Measurements from ENCODE around the gene FRYL. TPM values are rescaled to one million over a fixed set of nuclear protein-coding genes. Genes with fewer than 3 reads are reported as not detected.
"Not testable (repeated sequence)": the region's sequence is repeated elsewhere in the genome, so short reads cannot be mapped to it uniquely, and the experiment has no call there.

FRYL gene
- total RNA-seq, 1 experiment from 2014 or later: 10.6 TPM

GRCh38 chr4:48756689-48757220 lies 23.3 kb downstream of the FRYL start:
- no peak for DNase-seq (ENCODE audit: low read depth)
- in situ Hi-C loops (cut with HindIII; ENCODE audit: low pct_unique_long_range_greater_than_20kb, low sequenced_read_pairs): no loop called here

DNA sequence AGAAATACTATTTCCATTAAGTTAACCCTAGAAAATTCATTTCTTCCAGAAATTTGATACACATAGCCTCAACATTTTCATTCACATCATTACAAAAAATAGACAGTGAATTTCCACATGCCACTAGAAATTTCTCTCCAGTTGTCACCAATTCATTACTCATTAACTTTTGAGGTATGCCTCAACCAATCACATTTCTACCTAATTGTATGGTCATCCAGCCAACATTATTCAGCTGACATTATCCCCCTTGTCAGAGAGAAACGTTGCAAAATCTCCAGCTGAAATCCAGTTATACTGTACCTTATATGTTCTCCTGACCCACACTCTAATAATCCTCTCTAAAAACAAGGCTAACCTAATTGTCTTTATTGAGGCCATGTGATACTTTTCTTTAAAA lies 24.8 kb downstream of the FRYL start:
- no peak for DNase-seq (ENCODE audit: low read depth)

GRCh38 chr4:48753159-48753558 lies 26.9 kb downstream of the FRYL start:
- DNase-seq (ENCODE audit: low read depth): no peak
- in situ Hi-C loops (cut with HindIII; ENCODE audit: low pct_unique_long_range_greater_than_20kb, low sequenced_read_pairs): no loop called here

More for the DNA sequence above, 24.8 kb downstream of the FRYL start:
- in situ Hi-C loops (cut with HindIII; ENCODE audit: low pct_unique_long_range_greater_than_20kb, low sequenced_read_pairs): no loop called here

DNA sequence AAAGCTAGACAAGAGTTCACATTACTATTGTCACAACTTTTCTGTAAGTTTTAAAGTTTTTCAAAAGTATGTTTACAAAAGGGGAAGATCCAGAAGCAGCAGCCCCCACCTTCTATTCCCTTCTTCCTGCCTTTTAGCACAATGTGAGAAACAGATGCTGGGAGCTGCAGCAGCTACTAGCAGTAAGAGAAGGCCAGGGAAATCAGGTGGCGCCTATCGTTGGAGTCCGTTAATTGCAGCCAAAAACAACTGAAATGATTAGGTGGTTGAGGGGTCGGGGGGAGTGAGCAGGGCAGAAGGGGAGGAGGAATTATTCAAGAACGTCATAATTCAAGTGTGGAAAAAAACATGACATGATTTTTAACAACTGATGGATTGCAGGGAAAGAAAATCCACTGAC lies 27.4 kb downstream of the FRYL start:
- no peak for DNase-seq (ENCODE audit: low read depth)
- in situ Hi-C loops (cut with HindIII; ENCODE audit: low pct_unique_long_range_greater_than_20kb, low sequenced_read_pairs): no loop called here

DNA sequence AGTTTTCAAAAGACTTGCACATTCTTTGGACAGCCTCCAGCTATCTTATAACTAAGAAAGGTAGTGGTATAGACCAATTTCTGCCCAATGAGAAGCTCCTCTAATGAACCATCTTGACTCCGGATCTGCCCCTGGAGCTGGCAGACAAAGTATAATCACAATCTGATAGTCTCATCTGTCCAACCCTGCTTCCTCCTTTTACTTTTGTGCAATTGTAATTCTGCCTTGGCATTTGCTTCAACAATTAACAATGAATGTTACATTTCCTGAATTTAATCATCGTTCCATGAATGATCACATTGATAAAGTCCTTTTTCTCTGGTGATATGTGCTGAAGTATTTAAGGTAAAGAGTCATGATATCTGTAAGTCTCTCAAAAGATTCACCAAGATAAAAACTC lies 27.8 kb downstream of the FRYL start:
- no peak for DNase-seq (ENCODE audit: low read depth)
- in situ Hi-C loops (cut with HindIII; ENCODE audit: low pct_unique_long_range_greater_than_20kb, low sequenced_read_pairs): no loop called here

GRCh38 chr4:48748949-48749596 lies 31.0 kb downstream of the FRYL start:
- DNase-seq (ENCODE audit: low read depth): no peak
- in situ Hi-C loops (cut with HindIII; ENCODE audit: low pct_unique_long_range_greater_than_20kb, low sequenced_read_pairs): no loop called here

DNA sequence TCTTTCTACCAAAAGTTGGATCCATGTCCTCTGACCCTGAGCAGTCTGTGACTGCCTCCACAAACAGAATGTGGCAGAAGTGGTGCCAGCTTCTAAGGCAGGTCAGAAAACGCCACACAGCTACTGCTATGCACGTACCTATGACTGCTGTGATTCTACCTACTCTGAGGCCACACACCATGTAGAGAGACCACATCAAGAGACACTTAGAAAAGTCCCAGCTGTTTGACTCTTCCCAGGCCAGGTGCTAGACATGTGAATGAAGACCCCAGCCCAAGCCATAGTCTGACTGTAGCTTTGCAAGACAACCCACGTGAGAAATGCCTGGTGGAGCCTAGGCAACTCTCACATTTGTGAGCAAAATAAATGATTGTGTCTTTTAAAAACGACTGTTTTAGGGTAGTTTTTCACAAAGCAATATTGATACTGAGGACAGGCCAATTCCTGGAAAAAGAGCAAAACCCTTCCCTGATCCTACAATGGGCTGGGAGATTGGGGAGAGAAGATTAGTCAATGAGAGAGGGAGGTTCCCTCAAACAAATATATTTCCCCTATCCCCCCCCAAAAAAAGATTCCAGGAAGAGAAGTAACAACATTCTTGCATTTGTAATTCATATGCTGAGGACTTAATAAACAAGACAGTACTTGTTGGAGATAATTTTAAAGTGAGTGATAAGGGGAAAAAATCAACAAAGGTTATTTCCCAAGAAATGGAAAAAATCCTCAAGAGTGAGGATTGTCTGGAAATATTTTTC lies 33.3 kb downstream of the FRYL start:
- no peak for DNase-seq (ENCODE audit: low read depth)
- in situ Hi-C loops (cut with HindIII; ENCODE audit: low pct_unique_long_range_greater_than_20kb, low sequenced_read_pairs): no loop called here

- DNase-seq (ENCODE audit: low read depth); in situ Hi-C loops (cut with HindIII; ENCODE audit: low pct_unique_long_range_greater_than_20kb, low sequenced_read_pairs): not testable (repeated sequence)
These were observed 34.9 kb downstream of the FRYL start for GRCh38 chr4:48745223-48745622.

DNA sequence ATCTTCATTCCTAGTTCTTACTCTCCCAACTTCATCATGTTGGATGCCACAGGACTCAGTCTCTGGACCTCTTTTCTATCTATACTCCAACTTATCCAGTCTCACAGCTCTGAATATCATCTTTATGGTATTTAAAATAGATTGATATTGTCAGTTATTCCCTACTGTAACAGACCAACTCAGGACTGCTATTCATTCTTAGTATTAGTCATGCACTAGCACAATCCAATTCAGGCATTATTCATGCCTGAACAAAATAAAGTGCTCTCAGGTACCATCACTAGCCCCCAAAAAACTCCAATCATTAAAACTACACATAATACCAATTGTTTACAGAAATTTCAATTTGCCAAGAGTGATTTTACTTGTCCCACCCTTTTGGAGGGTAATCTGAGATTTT lies 37.7 kb downstream of the FRYL start:
- in situ Hi-C loops (cut with HindIII; ENCODE audit: low pct_unique_long_range_greater_than_20kb, low sequenced_read_pairs): no loop called here
- no peak for DNase-seq (ENCODE audit: low read depth)

- in situ Hi-C loops (cut with HindIII; ENCODE audit: low pct_unique_long_range_greater_than_20kb, low sequenced_read_pairs): no loop called here
- DNase-seq (ENCODE audit: low read depth): no peak
These were observed 40.5 kb downstream of the FRYL start for GRCh38 chr4:48739560-48740019.

GRCh38 chr4:48738856-48739255 lies 41.2 kb downstream of the FRYL start:
- DNase-seq (ENCODE audit: low read depth): no peak
- in situ Hi-C loops (cut with HindIII; ENCODE audit: low pct_unique_long_range_greater_than_20kb, low sequenced_read_pairs): no loop called here

DNA sequence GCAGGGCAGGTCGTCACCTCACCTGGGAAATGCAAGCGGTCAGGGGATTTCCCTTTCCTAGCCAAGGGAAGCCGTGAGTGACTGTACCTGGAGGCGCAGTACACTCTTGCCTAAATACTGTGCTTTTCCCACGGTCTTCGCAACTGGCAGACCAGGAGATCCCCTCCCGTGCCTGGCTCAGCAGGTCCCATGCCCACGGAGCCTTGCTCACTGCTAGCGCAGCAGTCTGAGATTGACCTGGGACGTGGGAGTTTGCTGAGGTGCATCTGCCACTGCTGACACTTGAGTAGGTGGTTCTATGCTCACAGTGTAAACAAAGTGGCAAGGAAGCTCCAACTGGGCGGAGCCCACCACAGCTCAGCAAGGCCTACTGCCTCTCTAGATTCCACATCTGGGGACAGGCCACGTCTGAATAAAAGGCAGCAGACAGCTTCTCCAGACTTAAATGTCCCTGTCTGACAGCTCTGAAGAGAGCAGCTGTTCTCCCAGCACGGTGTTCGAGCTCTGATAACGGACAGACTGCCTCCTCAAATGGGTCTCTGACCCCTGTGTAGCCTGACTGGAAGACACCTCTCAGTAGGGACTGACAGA lies 51.1 kb downstream of the FRYL start:
- in situ Hi-C loops (cut with HindIII; ENCODE audit: low pct_unique_long_range_greater_than_20kb, low sequenced_read_pairs); DNase-seq (ENCODE audit: low read depth): not testable (repeated sequence)

DNA sequence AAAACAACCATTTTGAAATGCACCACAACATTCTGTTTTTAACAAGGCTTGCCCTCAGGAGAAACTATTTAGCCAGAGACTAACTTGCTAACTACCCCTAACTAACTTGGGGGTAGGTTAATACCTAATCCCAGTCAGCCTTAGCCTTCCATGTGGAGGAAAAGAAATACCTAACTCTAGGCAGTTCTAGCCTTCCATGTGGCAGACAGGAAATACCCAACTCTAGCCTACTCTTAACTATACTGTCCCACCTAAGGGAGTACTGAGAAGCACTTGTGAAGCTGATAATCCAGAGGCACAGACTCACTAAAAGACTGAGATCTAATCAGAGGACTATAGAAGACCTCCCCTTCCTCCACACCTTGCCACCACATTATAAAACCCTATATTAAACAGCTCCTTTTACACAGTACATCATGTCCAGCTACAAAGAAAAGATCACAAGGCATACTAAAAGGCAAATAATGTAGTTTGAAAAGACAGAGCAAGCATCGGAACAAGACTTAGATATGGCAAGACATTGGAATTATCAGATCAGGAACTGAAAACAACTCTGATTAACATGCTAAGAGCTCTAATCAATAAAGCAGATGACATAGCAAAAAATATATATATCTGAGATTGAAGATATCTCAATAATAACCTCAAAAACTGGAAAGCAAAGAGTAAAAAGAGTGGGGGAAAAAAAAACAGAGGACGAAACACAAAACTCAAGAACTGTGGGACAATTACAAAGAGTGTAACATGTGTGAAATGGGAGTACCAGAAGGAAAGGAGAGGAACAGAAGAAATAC lies 52.2 kb downstream of the FRYL start:
- no peak for DNase-seq (ENCODE audit: low read depth)
- in situ Hi-C loops (cut with HindIII; ENCODE audit: low pct_unique_long_range_greater_than_20kb, low sequenced_read_pairs): no loop called here

DNA sequence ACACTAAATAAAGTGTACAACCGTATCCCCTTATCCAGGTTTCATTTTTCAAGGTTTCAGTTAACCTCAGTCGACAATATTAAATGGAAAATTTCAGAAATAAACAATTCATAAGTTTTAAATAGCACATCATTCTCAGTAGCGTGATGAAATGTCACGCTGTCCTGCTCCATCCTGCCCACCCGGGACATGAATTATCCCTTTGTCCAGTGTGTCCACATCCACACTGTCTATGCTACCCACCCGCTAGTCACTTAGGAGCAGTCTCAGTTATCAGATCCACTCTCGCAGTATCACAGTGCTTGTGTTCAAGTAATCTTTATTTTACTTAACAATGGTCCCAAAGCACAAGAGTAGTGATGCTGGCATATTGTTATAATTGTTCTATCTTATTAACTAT lies 54.7 kb downstream of the FRYL start:
- no peak for DNase-seq (ENCODE audit: low read depth)
- in situ Hi-C loops (cut with HindIII; ENCODE audit: low pct_unique_long_range_greater_than_20kb, low sequenced_read_pairs): no loop called here

DNA sequence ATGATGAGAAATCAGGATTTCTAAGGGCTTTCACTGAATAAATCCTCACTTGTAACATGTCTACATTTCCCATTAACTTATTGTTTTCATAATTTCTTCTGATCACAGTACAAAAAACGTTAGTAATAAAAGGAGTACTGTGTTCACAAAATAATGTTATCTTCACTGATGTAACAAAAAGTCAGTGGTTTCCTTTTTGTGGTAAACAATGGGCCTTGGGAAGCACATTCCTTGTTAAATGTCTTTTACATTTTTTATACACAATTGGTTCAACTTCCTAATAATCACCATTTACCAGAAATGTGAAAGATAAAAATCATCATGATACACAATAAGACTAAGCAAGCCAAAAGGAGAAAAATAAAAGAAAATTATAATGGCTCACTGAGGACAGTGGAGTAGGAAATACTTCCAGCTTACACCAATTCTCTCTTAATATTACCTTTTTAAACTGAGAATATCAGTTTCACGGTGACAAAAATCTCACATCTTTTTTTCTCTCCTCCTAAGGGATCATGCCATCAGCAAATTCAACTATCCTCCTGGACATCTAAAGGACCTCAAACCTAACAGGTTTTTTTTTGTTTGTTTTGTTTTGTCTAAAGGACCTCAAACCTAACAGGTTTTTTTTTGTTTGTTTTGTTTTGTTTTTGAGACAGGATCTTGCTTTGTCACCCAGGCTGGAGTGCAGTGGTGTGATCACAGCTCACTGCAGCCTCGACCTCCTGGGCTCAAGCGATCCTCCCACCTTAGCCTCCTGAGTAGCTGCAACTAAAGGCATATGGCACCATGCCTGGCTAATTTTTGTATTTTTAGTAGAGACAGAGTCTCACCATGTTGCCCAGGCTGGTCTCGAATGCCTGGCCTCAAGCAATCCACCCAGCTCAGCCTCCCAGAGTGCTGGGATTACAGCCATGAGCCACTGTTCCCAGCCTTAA lies 57.3 kb downstream of the FRYL start:
- no peak for DNase-seq (ENCODE audit: low read depth)
- in situ Hi-C loops (cut with HindIII; ENCODE audit: low pct_unique_long_range_greater_than_20kb, low sequenced_read_pairs): no loop called here

GRCh38 chr4:48720459-48720858 lies 59.6 kb downstream of the FRYL start:
- no peak for DNase-seq (ENCODE audit: low read depth)
- in situ Hi-C loops (cut with HindIII; ENCODE audit: low pct_unique_long_range_greater_than_20kb, low sequenced_read_pairs): no loop called here

DNA sequence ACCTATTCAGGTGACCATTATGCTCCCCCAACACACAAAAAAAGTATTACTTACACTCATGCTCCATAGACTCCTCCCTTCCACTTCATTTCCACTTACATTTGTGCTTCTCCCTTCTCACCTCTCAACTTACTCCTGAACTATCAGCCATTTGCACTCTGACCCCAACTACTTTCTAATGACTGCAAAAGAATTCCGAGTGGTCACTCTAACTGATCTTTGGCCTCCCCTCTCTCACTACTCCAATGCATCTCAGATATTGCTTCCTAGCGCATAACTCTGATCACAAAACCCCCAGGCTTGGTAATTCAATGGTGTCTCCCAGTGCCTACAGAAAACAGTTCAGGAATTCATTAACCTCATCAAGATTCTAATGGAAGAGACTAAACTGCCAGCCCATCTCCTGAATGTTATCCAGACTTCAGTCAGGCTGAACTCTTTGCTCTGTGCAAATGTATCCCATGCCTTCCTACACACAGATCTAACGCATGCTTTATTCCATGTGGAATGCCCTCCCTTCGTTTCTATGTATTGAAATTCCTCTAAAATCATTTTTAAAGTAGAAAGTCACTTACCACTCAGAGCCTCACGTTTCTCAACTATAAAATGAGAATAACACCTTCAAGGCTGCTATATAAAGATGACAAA lies 61.1 kb downstream of the FRYL start:
- in situ Hi-C loops (cut with HindIII; ENCODE audit: low pct_unique_long_range_greater_than_20kb, low sequenced_read_pairs): no loop called here
- DNase-seq (ENCODE audit: low read depth): no peak
